HL-60 (cell line): ENCODE results near the gene ST6GAL1.

Experiments
- GABPA ChIP-seq: IDR thresholded peaks from 2 replicates; pipeline ENCODE4 v1.6.1; 2012; ENCODE audit warnings: low read depth
- POLR2AphosphoS5 ChIP-seq: IDR thresholded peaks from 2 replicates; pipeline ENCODE4 v1.6.1; 2012; ENCODE audit warnings: low read depth
- TF ChIP-seq, protein P1 (sequence below): IDR thresholded peaks from one replicate; pipeline ENCODE4 v1.5.1; 2011; ENCODE audit warnings: low read length, control low read depth, inconsistent platforms; ENCODE audit not compliant: insufficient read depth
- TF ChIP-seq, protein P2 (sequence below): IDR thresholded peaks from 2 replicates; pipeline ENCODE4 v1.6.1; 2012; ENCODE audit warnings: low read depth; ENCODE audit not compliant: insufficient replicate concordance

DNA sequence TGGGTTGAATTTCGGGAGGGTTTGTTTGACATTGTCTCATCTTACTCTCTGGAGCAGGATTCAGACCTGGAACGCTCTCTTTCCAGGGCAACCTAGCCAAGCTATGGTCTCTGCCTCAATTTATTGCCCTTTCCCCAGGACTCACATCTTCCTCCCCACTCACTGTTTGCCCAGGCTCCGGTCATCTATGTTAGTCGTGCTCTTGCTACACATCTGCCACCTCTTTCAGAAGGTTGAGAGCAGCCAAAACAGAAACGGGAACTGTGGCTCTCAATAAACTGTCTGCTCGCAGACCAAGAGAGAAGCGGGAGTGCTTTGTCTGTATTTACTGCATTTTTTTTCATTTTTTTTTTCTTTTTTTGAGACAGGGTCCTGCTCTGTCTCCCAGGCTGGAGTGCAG, 81.6 kb downstream of the ST6GAL1 start:
- TF ChIP-seq, protein P1, sequence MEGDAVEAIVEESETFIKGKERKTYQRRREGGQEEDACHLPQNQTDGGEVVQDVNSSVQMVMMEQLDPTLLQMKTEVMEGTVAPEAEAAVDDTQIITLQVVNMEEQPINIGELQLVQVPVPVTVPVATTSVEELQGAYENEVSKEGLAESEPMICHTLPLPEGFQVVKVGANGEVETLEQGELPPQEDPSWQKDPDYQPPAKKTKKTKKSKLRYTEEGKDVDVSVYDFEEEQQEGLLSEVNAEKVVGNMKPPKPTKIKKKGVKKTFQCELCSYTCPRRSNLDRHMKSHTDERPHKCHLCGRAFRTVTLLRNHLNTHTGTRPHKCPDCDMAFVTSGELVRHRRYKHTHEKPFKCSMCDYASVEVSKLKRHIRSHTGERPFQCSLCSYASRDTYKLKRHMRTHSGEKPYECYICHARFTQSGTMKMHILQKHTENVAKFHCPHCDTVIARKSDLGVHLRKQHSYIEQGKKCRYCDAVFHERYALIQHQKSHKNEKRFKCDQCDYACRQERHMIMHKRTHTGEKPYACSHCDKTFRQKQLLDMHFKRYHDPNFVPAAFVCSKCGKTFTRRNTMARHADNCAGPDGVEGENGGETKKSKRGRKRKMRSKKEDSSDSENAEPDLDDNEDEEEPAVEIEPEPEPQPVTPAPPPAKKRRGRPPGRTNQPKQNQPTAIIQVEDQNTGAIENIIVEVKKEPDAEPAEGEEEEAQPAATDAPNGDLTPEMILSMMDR: no peak
- TF ChIP-seq GABPA: no peak
- TF ChIP-seq, protein P2, sequence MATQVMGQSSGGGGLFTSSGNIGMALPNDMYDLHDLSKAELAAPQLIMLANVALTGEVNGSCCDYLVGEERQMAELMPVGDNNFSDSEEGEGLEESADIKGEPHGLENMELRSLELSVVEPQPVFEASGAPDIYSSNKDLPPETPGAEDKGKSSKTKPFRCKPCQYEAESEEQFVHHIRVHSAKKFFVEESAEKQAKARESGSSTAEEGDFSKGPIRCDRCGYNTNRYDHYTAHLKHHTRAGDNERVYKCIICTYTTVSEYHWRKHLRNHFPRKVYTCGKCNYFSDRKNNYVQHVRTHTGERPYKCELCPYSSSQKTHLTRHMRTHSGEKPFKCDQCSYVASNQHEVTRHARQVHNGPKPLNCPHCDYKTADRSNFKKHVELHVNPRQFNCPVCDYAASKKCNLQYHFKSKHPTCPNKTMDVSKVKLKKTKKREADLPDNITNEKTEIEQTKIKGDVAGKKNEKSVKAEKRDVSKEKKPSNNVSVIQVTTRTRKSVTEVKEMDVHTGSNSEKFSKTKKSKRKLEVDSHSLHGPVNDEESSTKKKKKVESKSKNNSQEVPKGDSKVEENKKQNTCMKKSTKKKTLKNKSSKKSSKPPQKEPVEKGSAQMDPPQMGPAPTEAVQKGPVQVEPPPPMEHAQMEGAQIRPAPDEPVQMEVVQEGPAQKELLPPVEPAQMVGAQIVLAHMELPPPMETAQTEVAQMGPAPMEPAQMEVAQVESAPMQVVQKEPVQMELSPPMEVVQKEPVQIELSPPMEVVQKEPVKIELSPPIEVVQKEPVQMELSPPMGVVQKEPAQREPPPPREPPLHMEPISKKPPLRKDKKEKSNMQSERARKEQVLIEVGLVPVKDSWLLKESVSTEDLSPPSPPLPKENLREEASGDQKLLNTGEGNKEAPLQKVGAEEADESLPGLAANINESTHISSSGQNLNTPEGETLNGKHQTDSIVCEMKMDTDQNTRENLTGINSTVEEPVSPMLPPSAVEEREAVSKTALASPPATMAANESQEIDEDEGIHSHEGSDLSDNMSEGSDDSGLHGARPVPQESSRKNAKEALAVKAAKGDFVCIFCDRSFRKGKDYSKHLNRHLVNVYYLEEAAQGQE: no peak
- no peak for TF ChIP-seq POLR2AphosphoS5
